Measurements from ENCODE around the gene VAV2. TPM values are rescaled to one million over a fixed set of nuclear protein-coding genes. Genes with fewer than 3 reads are reported as not detected.

Gene VAV2
- total and polyA plus RNA-seq, 9 of the 15 experiments (the other 6 are each of a cell fraction or from before 2014, with no cell fraction given): 0.01 to 2.7 (median 1.0) TPM; not detected in 1

GRCh38 chr9:133717113-133718031 lies 274.8 kb downstream of the VAV2 start:
- no peaks in the 10 kb centered on the region for H3K9me3 ChIP-seq (replicated peaks; ENCODE audit: control insufficient read depth, insufficient read depth, low read depth, low read length)
- intact Hi-C loops (cut with micrococcal nuclease): no loop called here
- in situ Hi-C loops (cut with MboI): no loop called here
- peaks cover 10 to 53% of the 10 kb centered on the region in 2 experiments; a peak in 4 of 5 replicates for H3K27me3 ChIP-seq (ENCODE audit: control insufficient read depth in 2 of 2, insufficient read depth in 2 of 2, low read length in 2 of 2)
- 0% methylated on average over 17 of the region's 20 CpGs for WGBS (ENCODE audit: insufficient coverage, low coverage, missing lambda C conversion rate)
- no peak overlapping the region for H3K9ac ChIP-seq (ENCODE audit: insufficient read depth in 1 of 2, low read depth in 2 of 2, low read length in 2 of 2)
- ChIA-PET POLR2A (interaction anchor here (0.6 kb wide), 1 partner anchor 1911 kb away, joined by 4 read pairs; no protein-coding TSS in a partner anchor), CTCF (ENCODE audit: low intra/inter-chr PET ratio) (interaction anchor here (0.7 kb wide), 1 partner anchor 199 kb away, joined by 3 read pairs; no protein-coding TSS in a partner anchor)
- no peaks in the 10 kb centered on the region for H3K9me1 ChIP-seq (ENCODE audit: control insufficient read depth, insufficient read depth, low read length)
- BruUV-seq (replicated peaks): no TSS peak
- no peaks in the 10 kb centered on the region for H3K79me2 ChIP-seq (ENCODE audit: control insufficient read depth, insufficient read depth, low read length)
- no peak overlapping the region for H3K4me3 ChIP-seq
- no peaks in the 10 kb centered on the region for H3K36me3 ChIP-seq (ENCODE audit: control insufficient read depth, insufficient read depth, low read length)
- H3K4me2 ChIP-seq (ENCODE audit: insufficient read depth, low read length): no peak overlapping the region
- ATAC-seq (no peak), DNase-seq (ENCODE audit: extremely low read depth in 1 of 4, low spot score in 3 of 4) (no peak), FAIRE-seq (no peak)
- H4K20me1 ChIP-seq (replicated peaks; ENCODE audit: control insufficient read depth, insufficient read depth, low read length): peaks cover 14% of the 10 kb centered on the region
- H2AFZ ChIP-seq (ENCODE audit: low read depth, low read length): no peak overlapping the region
- peaks cover 0 to 10% of the 10 kb centered on the region in 2 experiments; a peak in 2 of 5 replicates for H3K4me1 ChIP-seq (replicated peaks in 1 of 2; ENCODE audit: control insufficient read depth in 2 of 2, insufficient read depth in 2 of 2, low read length in 2 of 2)
- TF ChIP-seq POLR2A (conservative IDR thresholded peaks at IDR 0.05) (no peak), ELK1 (CRISPR knock-in tag; IDR thresholded peaks at IDR 0.05) (no peak), ZNF197 (CRISPR knock-in tag; IDR thresholded peaks at IDR 0.05; ENCODE audit: low read depth) (no peak)
- H3K27ac ChIP-seq (ENCODE audit: extremely low read depth, low read depth, low read length): no peak overlapping the region

Data from K562 (cell line).